ENCODE results near the gene KRT222.

The KRT222 gene

DNA sequence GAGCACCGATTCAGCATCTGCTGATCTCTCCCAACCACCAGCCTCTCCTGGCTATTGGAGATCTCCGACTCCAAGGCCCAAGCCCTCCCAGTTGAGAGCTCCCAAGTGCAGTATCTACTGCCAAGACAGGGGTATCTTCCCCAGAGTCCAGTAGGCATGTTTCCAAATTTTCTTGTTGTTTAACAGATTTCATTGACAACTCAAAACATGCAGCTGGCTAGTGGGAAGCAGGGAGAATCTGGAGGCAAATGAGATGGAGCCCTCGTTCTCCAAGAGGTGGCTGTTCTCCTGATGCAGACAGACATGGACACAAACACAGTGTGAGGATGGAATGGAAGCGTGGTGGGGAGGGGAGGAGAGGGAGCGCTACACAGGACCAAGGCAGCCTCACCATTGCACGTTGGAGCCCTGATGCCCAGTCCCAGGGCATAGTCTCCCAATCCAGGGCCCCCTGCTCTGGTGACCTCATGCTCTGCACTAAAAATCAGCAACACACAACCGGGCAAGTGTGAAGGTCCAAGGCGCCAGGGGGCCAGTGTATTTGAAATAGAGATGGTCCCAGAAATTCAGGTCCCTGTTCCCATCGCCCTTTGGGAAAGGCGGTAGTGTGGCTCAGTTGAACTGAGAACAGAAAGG lies 49.0 kb downstream of the KRT222 start:
- H3K4me3 Mint-ChIP-seq: no peak overlapping the region
- H3K9me3 Mint-ChIP-seq: no peaks in the 10 kb centered on the region
- no peaks in the 10 kb centered on the region for H3K27me3 Mint-ChIP-seq (ENCODE audit: low read depth)
- H3K36me3 Mint-ChIP-seq (ENCODE audit: low read depth): no peaks in the 10 kb centered on the region
- DNase-seq (ENCODE audit: low spot score): no peak
- H3K4me1 Mint-ChIP-seq (ENCODE audit: low read depth): peaks cover 54% of the 10 kb centered on the region
- H3K27ac Mint-ChIP-seq: no peak overlapping the region

DNA sequence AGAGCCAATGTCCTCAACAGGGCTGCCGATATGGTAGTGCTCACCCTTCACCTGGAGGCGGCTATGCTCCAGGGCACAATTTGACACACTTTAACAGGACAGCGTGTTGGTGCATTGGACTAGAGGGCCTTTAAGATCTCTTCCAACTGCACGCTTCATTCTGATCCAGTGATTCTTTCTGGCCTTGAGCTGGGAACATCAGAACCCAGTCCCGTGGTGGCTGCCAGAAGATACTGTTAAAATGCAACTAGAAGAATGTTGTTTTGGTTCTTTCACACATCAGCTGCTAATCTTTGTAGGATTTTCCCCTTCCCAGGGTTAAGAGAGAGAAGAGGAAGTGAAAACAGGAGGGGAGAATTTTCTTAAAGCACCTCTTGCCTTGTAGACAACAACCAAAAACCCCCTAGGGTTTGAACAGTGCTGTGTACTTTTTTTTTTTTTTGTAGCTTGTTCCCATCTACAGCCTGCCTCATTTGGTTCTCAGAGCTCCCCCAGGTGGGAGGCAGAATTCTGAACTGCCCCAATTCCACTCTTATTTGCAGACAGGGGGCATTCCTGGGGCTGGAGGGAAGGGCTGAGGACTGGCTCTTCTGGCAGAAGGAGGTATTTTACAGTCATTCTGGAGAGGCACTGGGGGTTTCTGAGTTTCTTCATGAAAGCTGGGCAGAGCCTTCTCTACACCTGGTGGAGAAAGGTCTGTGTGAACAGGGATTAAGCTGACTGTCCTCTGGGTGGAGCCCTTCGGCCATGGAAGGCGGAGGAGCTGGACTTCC lies 49.7 kb downstream of the KRT222 start:
- DNase-seq (ENCODE audit: low spot score): no peak
- Mint-ChIP-seq H3K9me3 (no peaks in the 10 kb centered on the region), H3K4me3 (peak overlapping the region; percentile 53), H3K4me1 (ENCODE audit: low read depth) (peaks cover 53% of the 10 kb centered on the region), H3K27me3 (ENCODE audit: low read depth) (no peaks in the 10 kb centered on the region), H3K36me3 (ENCODE audit: low read depth) (no peaks in the 10 kb centered on the region), H3K27ac (peak overlapping the region; percentile 56)

DNA sequence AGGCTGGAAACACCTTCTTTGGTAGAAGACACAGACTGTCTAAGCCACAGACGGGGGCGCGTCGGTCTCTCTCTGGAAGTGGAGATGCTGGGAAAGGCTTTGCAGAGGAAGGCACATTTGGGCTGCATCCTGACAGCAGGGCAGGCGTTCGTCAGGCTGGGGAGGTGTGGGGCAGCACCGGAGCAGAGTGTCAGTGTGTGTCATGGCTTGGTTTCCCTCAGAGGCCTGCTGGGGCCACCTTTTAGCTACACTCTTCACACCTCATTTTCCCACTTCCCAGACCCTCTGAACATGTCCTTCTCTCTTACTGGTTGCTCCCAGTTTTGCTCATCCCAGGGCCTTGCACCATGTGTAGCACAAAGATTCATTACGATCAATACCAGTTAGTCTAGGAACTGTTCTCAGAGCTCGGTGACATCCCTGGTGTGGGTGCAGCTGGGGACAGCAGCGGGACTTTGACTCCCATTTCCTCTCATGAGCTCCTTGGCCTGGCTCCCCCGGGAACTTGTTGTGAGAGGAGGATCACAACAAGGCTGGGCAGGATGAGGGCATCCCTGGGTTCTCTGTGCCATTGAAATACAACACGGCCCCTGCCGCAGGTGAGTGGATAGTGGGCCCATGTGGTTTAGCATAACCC lies 50.4 kb downstream of the KRT222 start:
- no peak for DNase-seq (ENCODE audit: low spot score)
- Mint-ChIP-seq H3K9me3 (no peaks in the 10 kb centered on the region), H3K27ac (peak overlapping the region; percentile 56), H3K4me1 (ENCODE audit: low read depth) (peaks cover 52% of the 10 kb centered on the region), H3K27me3 (ENCODE audit: low read depth) (no peaks in the 10 kb centered on the region), H3K36me3 (ENCODE audit: low read depth) (no peaks in the 10 kb centered on the region), H3K4me3 (peak overlapping the region; percentile 53)

DNA sequence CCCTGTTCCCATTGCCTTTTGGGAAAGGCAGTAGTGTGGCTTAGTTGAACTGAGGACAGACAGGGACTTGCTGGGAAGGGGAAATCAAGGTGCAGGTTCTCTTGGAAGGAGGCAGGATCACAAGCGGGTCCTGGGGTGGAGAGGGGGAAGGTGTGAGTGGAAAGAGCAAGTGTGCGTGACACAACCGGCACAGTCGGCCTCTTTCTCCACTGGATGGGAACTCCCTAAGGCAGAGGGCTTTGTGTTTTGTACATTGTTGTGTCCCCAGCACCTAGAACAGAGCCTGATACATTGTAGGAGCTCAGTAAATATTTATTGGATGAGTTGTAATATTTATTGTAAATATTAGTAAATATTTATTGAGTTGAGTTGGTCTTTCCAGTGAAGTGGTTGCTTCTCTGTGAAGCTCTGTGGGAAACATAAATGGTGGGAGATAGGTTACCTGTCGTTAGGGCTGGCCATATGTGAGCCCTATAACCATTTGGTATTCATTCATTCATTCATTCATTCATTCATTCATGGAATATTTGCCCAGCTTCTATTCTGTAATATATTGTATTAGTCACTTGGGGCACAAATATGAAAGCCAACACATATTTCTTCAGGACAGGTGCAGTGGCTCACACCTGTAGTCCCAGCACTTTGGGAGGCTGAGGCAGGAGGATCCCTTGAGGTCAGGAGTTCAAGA lies 51.4 kb downstream of the KRT222 start:
- H3K27me3 Mint-ChIP-seq (ENCODE audit: low read depth): no peaks in the 10 kb centered on the region

DNA sequence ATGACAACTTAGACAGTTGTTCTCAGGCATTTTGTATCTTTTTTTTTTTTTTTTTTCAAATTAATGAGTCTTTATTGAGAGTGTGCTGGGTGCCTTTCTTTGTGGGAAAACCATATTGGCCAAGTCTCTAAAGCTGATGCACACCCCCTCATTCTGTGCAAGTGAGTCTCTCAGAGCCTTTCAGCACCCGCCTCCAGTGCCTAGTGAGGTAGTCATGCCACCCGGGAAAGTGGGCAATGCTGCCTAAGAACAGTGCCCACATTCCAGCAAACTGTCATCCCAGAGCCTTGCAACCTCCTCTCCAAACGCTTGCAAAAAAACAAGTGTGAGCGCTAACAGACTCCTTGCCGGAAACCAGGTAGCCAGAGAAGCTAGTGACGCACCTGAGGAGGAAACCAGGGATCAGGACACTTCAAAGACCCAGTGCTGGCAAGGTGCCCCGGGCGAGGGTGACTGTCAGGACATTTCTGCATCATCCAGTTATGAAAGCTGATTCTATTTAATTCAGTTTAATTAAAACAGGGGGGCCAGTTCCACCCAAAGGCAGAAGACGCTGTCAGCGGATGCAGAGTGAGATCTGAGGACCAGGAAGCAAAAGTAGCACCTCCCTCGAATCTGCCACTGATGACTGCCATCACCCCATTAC lies 52.3 kb downstream of the KRT222 start:
- Mint-ChIP-seq H3K36me3 (ENCODE audit: low read depth) (no peaks in the 10 kb centered on the region), H3K4me3 (peak overlapping the region; percentile 70), H3K4me1 (ENCODE audit: low read depth) (peaks cover 63% of the 10 kb centered on the region), H3K27ac (peak overlapping the region; percentile 80), H3K27me3 (ENCODE audit: low read depth) (no peaks in the 10 kb centered on the region), H3K9me3 (no peaks in the 10 kb centered on the region)
- DNase-seq (ENCODE audit: low spot score): no peak

More for the DNA sequence above, 51.4 kb downstream of the KRT222 start:
- Mint-ChIP-seq H3K36me3 (ENCODE audit: low read depth) (no peaks in the 10 kb centered on the region), H3K4me3 (peak overlapping the region; percentile 70), H3K27ac (peak overlapping the region; percentile 80), H3K4me1 (ENCODE audit: low read depth) (peaks cover 57% of the 10 kb centered on the region), H3K9me3 (no peaks in the 10 kb centered on the region)
- no peak for DNase-seq (ENCODE audit: low spot score)

DNA sequence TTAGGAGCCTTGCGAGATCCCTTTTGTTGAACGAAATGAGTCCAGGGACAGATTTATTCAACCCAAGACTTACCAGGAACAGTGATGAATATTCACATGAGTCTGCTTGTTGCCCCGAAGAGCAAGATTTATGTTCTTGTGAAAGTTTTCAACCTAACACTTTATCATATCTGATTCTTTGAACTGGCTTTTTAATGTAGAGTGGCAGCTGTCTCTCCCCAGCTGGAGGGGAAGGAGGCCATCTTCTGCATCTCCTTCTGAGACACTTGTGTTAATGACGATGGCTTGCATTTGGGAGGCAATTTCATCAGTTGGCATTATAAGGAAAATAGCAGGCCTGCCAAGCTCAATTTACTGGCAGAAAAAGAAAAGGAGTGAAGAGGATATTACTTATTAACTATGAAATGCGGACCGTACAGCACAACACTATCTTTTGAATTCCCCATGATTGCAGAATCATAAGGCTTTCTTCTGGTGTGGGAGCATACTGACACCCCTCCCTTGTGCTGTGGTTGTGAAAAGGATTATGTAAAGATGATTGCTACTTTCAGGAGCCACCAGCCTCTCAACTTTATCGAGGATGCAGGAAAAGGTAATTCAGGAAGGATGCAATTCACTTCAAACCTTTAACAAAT lies 53.0 kb downstream of the KRT222 start:
- peaks cover 66% of the 10 kb centered on the region for H3K4me1 Mint-ChIP-seq (ENCODE audit: low read depth)
- peak overlapping the region; percentile 28 for H3K4me3 Mint-ChIP-seq
- H3K27ac Mint-ChIP-seq: peak overlapping the region; percentile 52
- H3K27me3 Mint-ChIP-seq (ENCODE audit: low read depth): no peaks in the 10 kb centered on the region
- no peaks in the 10 kb centered on the region for H3K36me3 Mint-ChIP-seq (ENCODE audit: low read depth)
- no peaks in the 10 kb centered on the region for H3K9me3 Mint-ChIP-seq
- DNase-seq (ENCODE audit: low spot score): no peak

DNA sequence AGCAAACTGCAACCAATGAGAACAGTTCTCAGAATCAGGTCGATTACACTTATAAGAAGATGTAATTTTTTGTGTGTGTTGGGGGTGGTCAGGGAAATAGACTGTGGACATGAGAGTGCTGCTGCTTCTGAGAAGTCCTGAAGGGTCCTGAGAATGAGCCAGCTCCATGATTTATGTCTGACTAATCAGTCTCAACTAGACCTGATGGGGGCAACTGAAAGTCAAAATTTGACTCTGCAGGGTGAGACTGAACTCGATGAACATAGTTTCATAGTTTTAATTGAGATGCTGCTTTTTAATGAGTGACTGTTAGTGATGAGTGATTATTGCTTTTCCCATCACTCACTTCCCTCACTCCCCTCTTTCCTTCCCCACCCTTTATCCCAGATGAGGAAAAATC lies 54.6 kb downstream of the KRT222 start:
- Mint-ChIP-seq H3K4me1 (ENCODE audit: low read depth) (peaks cover 75% of the 10 kb centered on the region), H3K36me3 (ENCODE audit: low read depth) (peaks cover under 1% of the 10 kb centered on the region), H3K4me3 (peak overlapping the region; percentile 19), H3K27me3 (ENCODE audit: low read depth) (no peaks in the 10 kb centered on the region), H3K9me3 (no peaks in the 10 kb centered on the region), H3K27ac (peak overlapping the region; percentile 33)
- no peak for DNase-seq (ENCODE audit: low spot score)

DNA sequence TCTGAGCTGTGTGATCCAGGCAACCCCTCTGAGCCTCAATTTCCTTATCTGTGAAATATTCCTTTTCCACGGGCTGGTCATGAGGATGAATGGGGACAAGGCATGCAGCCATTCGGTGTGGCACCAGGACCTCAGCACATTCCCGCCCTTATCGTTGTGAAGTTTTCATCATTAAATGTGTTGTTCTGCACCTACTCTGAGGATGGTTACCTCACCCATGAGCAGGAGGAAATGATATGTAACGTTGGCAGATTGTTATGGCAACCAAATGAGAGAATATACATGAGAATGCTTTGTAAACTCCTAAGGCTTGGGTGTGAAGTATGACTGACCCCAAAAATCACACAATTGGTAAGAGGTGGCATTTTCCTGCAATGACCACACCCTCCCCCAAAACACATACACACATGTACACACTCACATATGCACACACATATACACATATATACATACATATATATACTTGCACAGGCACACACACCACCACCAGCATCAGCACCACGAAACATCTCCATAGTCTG lies 56.9 kb downstream of the KRT222 start:
- Mint-ChIP-seq H3K4me1 (ENCODE audit: low read depth) (peaks cover 80% of the 10 kb centered on the region), H3K9me3 (no peaks in the 10 kb centered on the region), H3K4me3 (peak overlapping the region; percentile 64), H3K36me3 (ENCODE audit: low read depth) (peaks cover 7% of the 10 kb centered on the region), H3K27ac (peak overlapping the region; percentile 92), H3K27me3 (ENCODE audit: low read depth) (no peaks in the 10 kb centered on the region)
- peak; percentile 41 for DNase-seq (ENCODE audit: low spot score)

DNA sequence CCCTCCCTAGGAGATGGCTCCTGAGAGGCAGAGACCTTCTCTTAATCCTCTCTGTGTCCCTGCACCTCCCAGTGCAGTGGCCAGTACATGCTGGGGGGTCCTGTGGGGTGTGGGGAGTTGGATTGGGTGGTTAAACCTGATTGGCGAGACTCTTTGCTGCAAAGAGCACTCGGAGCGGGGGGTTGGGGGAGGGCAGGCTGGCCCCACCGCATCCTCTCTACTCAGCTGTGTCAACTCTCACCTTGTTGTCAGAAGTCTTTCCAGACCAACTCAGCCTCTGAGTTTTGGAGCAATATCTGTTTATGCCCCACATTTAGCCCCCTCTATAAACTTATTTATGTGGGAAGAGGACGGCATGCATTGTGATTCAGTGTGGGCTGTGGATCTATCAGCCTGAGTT lies 57.3 kb downstream of the KRT222 start:
- no peak for DNase-seq (ENCODE audit: low spot score)
- Mint-ChIP-seq H3K9me3 (no peaks in the 10 kb centered on the region), H3K36me3 (ENCODE audit: low read depth) (peaks cover 7% of the 10 kb centered on the region), H3K4me3 (peak overlapping the region; percentile 64), H3K4me1 (ENCODE audit: low read depth) (peaks cover 80% of the 10 kb centered on the region), H3K27ac (peak overlapping the region; percentile 92), H3K27me3 (ENCODE audit: low read depth) (no peaks in the 10 kb centered on the region)

DNA sequence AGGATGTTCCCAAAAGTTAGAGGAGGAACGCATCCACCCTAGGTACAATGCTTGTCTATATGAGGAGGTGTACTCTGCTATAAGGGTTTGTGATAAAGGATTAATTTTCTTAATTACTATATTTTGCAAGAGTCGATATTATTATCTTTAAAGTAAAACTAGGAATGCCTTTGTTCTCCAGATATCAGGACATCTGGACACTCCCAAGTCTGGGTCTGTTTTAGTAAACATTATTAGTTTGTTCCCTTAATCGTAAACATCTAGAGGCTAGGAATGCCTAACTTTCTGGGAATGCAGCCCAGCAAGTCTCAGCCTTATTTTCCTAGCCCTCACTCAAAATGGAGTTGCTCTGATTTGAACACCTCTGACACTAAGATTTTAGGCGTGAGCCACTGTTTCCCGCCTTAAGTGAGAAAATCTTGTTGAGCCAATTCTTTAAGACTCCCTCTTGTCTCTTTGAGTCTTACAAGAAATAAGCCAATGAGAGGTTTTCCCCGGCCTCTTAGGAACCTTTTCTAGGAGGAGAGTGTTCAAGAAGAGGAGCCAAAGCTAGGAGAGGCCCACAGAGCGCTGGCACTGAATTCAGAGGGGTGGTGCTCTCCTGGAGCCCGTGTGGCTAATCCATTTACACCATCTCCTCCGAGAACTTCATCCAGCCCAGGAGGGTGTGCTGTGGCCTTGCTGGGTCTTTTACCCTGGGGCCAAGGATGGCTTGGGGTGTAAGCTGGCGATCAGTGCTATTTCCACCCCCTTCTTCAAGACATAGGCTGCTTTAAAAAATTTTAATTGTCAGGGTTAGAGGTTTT lies 58.2 kb downstream of the KRT222 start:
- Mint-ChIP-seq H3K36me3 (ENCODE audit: low read depth) (peaks cover 7% of the 10 kb centered on the region), H3K27me3 (ENCODE audit: low read depth) (no peaks in the 10 kb centered on the region), H3K4me3 (peak overlapping the region; percentile 68), H3K27ac (peak overlapping the region; percentile 31), H3K9me3 (no peaks in the 10 kb centered on the region), H3K4me1 (ENCODE audit: low read depth) (peaks cover 80% of the 10 kb centered on the region)
- DNase-seq (ENCODE audit: low spot score): no peak

DNA sequence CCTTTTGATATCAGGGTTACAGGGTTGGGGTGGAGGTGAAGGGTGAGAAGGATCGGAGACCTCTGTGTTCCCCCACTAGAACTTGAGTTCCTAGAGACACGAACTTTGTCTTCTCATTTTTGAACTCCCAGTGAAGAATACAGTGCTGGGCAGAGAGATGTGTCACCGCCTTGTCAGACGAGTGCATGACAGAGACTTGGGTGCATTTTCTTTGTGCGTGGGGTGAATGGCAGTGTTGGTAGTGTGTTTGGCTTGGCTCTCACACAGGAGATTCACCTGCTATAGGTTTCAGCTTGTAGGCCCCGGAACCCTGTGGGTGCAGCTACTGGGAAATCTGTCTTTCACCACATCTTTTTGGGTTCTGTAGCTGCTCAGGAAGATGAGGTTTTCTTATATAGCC lies 59.7 kb downstream of the KRT222 start:
- Mint-ChIP-seq H3K4me3 (peak overlapping the region; percentile 68), H3K9me3 (no peaks in the 10 kb centered on the region), H3K27ac (peak overlapping the region; percentile 83), H3K27me3 (ENCODE audit: low read depth) (no peaks in the 10 kb centered on the region), H3K36me3 (ENCODE audit: low read depth) (peaks cover 7% of the 10 kb centered on the region), H3K4me1 (ENCODE audit: low read depth) (peaks cover 85% of the 10 kb centered on the region)
- peak; percentile 77 for DNase-seq (ENCODE audit: low spot score)

All from T-helper 2 cell treated with Interferon-gamma antibody and Interleukin-4, amounts not matched to agents 5 μg/mL and 100 μg/mL, for 36 hours (primary cell).